ENCODE results near the gene NOM1.

GRCh38 chr7:157007470-157008066 lies 58.1 kb downstream of the NOM1 start:
- TF ChIP-seq TAF1 (IDR thresholded peaks at IDR 0.05; ENCODE audit: borderline replicate concordance, insufficient read depth, low read length) = no peak
- TF ChIP-seq POLR2AphosphoS5 (IDR thresholded peaks at IDR 0.05; ENCODE audit: low read depth, low read length) = no peak

Data from PFSK-1 (cell line).